Mesothelial cell of epicardium (in vitro differentiated cells): ENCODE results near the gene TMEM9. TPM values are rescaled to one million over a fixed set of nuclear protein-coding genes. Genes with fewer than 3 reads are reported as not detected.

Experiments used
- DNase-seq, 2 experiments: peaks; one replicate each; pipeline ENCODE4 v3.0.0; 2021; ENCODE audit warnings: low spot score in 2 of 2; ENCODE audit not compliant: unreplicated experiment in 2 of 2
- H3K27ac Mint-ChIP-seq: 2 replicates; pipeline ENCODE4 v1.8.0; 2021; ENCODE audit warnings: mixed read lengths
- H3K27me3 Mint-ChIP-seq: 2 replicates; pipeline ENCODE4 v1.8.0; 2021; ENCODE audit warnings: low read depth, mixed read lengths
- H3K36me3 Mint-ChIP-seq: 2 replicates; pipeline ENCODE4 v1.8.0; 2021; ENCODE audit warnings: mixed read lengths
- H3K4me1 Mint-ChIP-seq: 2 replicates; pipeline ENCODE4 v1.8.0; 2021; ENCODE audit warnings: mixed read lengths
- H3K4me3 Mint-ChIP-seq: 2 replicates; pipeline ENCODE4 v1.8.0; 2021; ENCODE audit warnings: mild to moderate bottlenecking, moderate library complexity, mixed read lengths
- H3K9me3 Mint-ChIP-seq: 2 replicates; pipeline ENCODE4 v1.8.0; 2021; ENCODE audit warnings: mixed read lengths
- total RNA-seq: library from RNA; stranded (reverse); gene quantifications from 3 replicates; pipeline ENCODE4 v1.2.1, GENCODE V29; 2021
- TF ChIP-seq, protein P1 (sequence below): fragments of 200-600 bp; sonication (generic); IDR thresholded peaks from one replicate; pipeline ENCODE4 v1.5.0; 2021; ENCODE audit warnings: antibody characterized with exemption; ENCODE audit not compliant: unreplicated experiment

TMEM9 gene
- total RNA-seq, 1 donor from 2014 or later, result 133 TPM

DNA sequence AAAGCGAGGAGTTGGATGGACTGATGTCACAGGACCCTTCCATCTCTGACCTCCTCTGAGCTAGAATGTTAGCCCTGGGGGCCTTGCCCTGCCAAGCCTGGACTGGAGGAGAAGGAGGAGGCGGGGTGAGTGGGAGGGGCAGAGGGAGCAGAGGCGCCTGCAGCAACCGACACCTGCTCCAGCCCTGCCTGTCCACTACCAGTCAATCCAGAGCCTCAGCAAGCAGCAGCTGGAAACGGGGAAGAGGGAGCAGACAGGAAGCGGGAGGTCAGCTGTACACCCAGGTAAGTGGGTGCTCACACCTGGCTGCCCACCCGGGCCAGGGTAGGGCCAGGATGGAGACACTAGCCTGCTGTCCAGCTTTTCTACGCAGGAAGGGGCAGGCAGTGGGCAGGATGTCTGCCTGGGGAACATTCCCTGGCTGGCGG is 36.4 kb upstream of the TMEM9 start, which contains the start of gene IGFN1:
Gene IGFN1, plus strand, starts transcription at position 201 of the 428 bp plus-strand sequence. CDS start 2,470 bp downstream, outside the sequence.
- Mint-ChIP-seq H3K9me3 (no peaks in the 10 kb centered on the region), H3K27me3 (peaks cover 27% of the 10 kb centered on the region), H3K4me3 (no peak within 1 kb of the TSS), H3K36me3 (no peaks in the 10 kb centered on the region), H3K4me1 (peaks cover 10% of the 10 kb centered on the region), H3K27ac (no peak within 1 kb of the TSS)
- DNase-seq, result no peak
- TF ChIP-seq, protein P1, sequence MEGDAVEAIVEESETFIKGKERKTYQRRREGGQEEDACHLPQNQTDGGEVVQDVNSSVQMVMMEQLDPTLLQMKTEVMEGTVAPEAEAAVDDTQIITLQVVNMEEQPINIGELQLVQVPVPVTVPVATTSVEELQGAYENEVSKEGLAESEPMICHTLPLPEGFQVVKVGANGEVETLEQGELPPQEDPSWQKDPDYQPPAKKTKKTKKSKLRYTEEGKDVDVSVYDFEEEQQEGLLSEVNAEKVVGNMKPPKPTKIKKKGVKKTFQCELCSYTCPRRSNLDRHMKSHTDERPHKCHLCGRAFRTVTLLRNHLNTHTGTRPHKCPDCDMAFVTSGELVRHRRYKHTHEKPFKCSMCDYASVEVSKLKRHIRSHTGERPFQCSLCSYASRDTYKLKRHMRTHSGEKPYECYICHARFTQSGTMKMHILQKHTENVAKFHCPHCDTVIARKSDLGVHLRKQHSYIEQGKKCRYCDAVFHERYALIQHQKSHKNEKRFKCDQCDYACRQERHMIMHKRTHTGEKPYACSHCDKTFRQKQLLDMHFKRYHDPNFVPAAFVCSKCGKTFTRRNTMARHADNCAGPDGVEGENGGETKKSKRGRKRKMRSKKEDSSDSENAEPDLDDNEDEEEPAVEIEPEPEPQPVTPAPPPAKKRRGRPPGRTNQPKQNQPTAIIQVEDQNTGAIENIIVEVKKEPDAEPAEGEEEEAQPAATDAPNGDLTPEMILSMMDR, result no peak

DNA sequence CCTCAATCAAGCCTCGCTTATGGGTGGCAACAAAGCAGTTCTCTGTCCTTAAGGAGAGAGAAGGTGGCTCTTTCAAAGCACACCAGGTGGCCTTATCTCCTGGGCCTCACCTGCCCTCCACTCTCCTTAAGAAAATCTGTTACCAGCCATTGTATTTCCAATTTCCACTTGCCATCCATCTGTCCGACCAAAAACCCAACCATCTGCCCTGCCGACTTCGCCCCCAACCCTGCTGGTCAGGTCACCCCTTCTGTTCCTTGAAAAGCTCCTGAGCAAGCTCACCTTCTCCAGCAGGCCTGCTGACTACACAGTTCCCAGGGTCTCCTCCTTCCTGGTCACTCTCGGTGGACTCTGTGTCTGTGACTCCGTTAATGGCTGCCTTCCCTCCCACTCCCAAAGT is 35.7 kb upstream of the TMEM9 start:
- TF ChIP-seq, protein P1, result no peak
- peaks cover 27% of the 10 kb centered on the region for H3K27me3 Mint-ChIP-seq
- DNase-seq, result no peak
- H3K27ac Mint-ChIP-seq, result no peak overlapping the region
- H3K9me3 Mint-ChIP-seq, result no peaks in the 10 kb centered on the region
- H3K4me1 Mint-ChIP-seq, result peaks cover 7% of the 10 kb centered on the region
- H3K4me3 Mint-ChIP-seq, result no peak overlapping the region
- no peaks in the 10 kb centered on the region for H3K36me3 Mint-ChIP-seq

DNA sequence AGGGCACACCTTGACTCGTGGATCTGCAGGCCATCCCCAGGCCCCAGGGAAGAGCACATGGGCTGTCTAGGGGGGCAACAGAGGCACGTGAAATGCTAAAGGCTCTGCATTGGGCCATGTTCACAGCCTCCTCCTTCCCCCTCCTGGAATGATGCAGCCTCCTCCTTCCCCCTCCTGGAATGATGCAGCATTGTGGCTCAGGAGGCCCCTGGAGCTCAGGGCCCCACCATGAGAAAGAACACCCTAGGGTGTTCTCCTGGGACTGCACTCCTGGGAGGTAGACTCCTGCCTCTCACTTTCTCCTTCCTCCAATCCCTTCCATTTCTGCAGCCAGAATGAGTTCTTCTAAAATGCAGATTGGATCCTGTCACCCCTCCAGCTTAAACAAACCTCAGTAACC is 34.8 kb upstream of the TMEM9 start:
- TF ChIP-seq, protein P1, result no peak
- no peak for DNase-seq
- Mint-ChIP-seq H3K27me3 (peaks cover 27% of the 10 kb centered on the region), H3K27ac (no peak overlapping the region), H3K4me1 (peaks cover 15% of the 10 kb centered on the region), H3K36me3 (no peaks in the 10 kb centered on the region), H3K9me3 (no peaks in the 10 kb centered on the region), H3K4me3 (no peak overlapping the region)

DNA sequence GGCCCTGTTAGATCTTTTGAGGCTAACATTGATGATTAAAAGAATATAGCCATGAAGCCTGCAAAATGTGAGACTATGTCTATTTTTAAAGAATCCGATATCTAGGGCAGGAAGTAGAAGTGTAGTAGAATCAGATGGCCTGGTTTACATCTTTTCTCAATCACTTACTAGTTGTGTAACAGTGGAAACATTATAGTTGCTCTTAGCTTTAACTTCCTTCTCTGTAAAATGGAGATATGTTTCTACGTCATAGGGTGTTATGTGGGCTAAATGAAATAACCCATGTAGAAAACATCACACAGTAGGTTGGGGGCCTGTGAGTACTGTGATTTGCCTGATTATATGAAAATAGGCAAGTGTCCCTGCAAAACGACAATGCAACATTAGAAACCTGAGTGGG is 31.9 kb upstream of the TMEM9 start:
- TF ChIP-seq, protein P1, result no peak
- Mint-ChIP-seq H3K27me3 (peaks cover 31% of the 10 kb centered on the region), H3K4me1 (peaks cover 8% of the 10 kb centered on the region), H3K4me3 (no peak overlapping the region), H3K27ac (no peak overlapping the region), H3K9me3 (no peaks in the 10 kb centered on the region), H3K36me3 (no peaks in the 10 kb centered on the region)
- no peak for DNase-seq

DNA sequence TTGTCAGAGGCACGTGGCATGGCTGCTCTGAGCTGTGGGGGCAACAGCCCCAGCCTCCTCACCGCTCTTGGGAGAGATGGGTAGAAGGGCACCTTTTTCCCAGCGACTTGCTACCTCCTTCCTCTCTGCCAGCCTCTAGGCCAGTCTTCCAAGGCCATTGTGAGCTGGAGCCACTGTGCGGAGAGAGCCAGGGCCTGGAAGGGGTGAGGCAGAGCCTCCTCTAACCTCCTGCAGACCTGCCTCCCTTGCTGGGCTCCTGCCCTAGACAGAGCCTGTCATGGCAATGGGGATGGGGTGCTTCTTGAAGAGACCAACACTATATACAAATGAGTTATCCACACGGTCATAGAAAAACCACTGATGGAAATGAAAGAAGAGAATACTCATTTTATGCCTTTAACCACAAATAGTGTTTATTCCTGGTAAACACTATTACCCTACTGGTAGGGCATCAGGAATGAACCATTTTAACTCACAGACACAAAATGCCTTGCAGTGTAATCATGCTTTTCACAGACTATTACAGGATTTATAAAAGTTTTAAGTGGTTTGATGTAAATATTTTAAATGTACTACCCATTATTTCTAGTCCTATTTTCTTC is 31.4 kb upstream of the TMEM9 start:
- TF ChIP-seq, protein P1, result no peak
- Mint-ChIP-seq H3K9me3 (no peaks in the 10 kb centered on the region), H3K27me3 (peaks cover 29% of the 10 kb centered on the region), H3K27ac (no peak overlapping the region), H3K4me1 (peaks cover 8% of the 10 kb centered on the region), H3K4me3 (no peak overlapping the region), H3K36me3 (no peaks in the 10 kb centered on the region)
- DNase-seq, result no peak

DNA sequence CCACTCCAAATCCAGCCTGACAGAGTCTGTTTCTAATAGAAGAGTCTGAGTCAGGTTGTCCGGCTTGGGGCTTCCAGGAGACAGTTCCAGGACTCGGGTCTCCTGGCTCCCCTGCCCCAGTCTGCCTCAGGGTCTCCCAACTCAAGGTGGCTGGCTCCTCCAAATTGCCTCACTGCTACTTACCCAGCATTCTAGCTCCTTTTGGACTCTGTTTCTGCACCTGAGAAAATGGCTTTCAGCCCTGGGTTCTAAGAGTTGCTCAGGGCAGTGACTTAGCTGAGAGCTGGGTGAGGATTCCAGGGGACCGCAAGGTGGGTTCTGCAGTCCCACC is 30.8 kb upstream of the TMEM9 start:
- no peak for DNase-seq
- H3K9me3 Mint-ChIP-seq, result no peaks in the 10 kb centered on the region
- TF ChIP-seq, protein P1, result no peak
- no peak overlapping the region for H3K27ac Mint-ChIP-seq
- peaks cover 11% of the 10 kb centered on the region for H3K4me1 Mint-ChIP-seq
- H3K36me3 Mint-ChIP-seq, result no peaks in the 10 kb centered on the region
- no peak overlapping the region for H3K4me3 Mint-ChIP-seq
- H3K27me3 Mint-ChIP-seq, result peaks cover 24% of the 10 kb centered on the region
